NK-92 (cell line): Measurements from ENCODE around the gene KCNJ14.
"Not testable (repeated sequence)": the region's sequence is repeated elsewhere in the genome, so short reads cannot be mapped to it uniquely, and the experiment has no call there.

Experiments
- DNase-seq: peaks from one replicate; lab custom pipeline; 2025; ENCODE audit not compliant: unreplicated experiment; lab: John Stamatoyannopoulos, UW

The KCNJ14 gene

GRCh38 chr19:48486706-48487105 lies 31.3 kb downstream of the KCNJ14 start:
- DNase-seq = not testable (repeated sequence)

- DNase-seq = no peak
These were observed 32.2 kb downstream of the KCNJ14 start for GRCh38 chr19:48487544-48487943.

- no peak for DNase-seq
These were observed 32.6 kb downstream of the KCNJ14 start for GRCh38 chr19:48487948-48488347.

- not testable (repeated sequence) for DNase-seq
These were observed 33.1 kb downstream of the KCNJ14 start for GRCh38 chr19:48488478-48488877.

- DNase-seq = no peak
These were observed 34.3 kb downstream of the KCNJ14 start for GRCh38 chr19:48489608-48490216.

- DNase-seq = no peak
These were observed 35.8 kb downstream of the KCNJ14 start for GRCh38 chr19:48490981-48491792.

- DNase-seq = no peak
These were observed 36.4 kb downstream of the KCNJ14 start for GRCh38 chr19:48491793-48492123.

- no peak for DNase-seq
These were observed 37.7 kb downstream of the KCNJ14 start for GRCh38 chr19:48492925-48493717.

GRCh38 chr19:48493718-48494401 lies 38.5 kb downstream of the KCNJ14 start:
- no peak for DNase-seq

- DNase-seq = no peak
These were observed 40.0 kb downstream of the KCNJ14 start for GRCh38 chr19:48495396-48495795.

- DNase-seq = no peak
These were observed 41.8 kb downstream of the KCNJ14 start for GRCh38 chr19:48496959-48497727.

- no peak for DNase-seq
These were observed 42.6 kb downstream of the KCNJ14 start for GRCh38 chr19:48497728-48498594.

- DNase-seq = no peak
These were observed 43.4 kb downstream of the KCNJ14 start for GRCh38 chr19:48498595-48499311.

- no peak for DNase-seq
These were observed 44.1 kb downstream of the KCNJ14 start for GRCh38 chr19:48499316-48500090.

- no peak for DNase-seq
These were observed 45.6 kb downstream of the KCNJ14 start for GRCh38 chr19:48500830-48501493.

- no peak for DNase-seq
These were observed 46.3 kb downstream of the KCNJ14 start for GRCh38 chr19:48501494-48502349.
